Peyer's patch (tissue), 4 donors: ENCODE data around the gene CASP12.
"Not testable (repeated sequence)": the region's sequence is repeated elsewhere in the genome, so short reads cannot be mapped to it uniquely, and the experiment has no call there.

Source experiments
- CTCF ChIP-seq, 6 experiments: fragments of 450-650 bp in 4 of 6; fragments of 200-600 bp in 2 of 6; sonication (generic) in 1 of 6; IDR thresholded peaks; one replicate each; pipeline ENCODE4 v1.5.1; 2017 to 2019; ENCODE audit warnings: antibody characterized with exemption in 6 of 6, mild to moderate bottlenecking in 3 of 6, moderate library complexity in 1 of 6
- POLR2A ChIP-seq, 2 donors: fragments of 450-650 bp; IDR thresholded peaks; one replicate each; pipeline ENCODE4 v1.5.1; 2017; ENCODE audit warnings: antibody characterized with exemption in 2 of 2, mild to moderate bottlenecking in 2 of 2, moderate library complexity in 2 of 2

DNA sequence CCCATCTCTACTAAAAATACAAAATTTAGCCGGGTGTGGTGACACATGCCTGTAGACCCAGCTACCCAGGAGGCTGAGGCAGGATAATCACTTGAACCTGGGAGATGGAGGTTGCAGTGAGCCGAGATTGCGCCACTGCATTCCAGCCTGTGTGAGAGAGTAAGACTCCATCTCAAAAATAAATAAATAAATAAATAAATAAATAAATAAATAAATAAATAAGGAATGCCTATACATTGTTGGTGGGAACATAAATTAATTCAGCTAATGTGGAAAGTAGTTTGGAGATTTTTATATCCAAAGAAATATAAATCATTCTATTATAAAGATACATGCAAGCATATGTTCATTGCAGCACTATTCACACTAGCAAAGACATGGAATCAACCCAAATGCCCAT lies 35.8 kb upstream of the CASP12 start:
- TF ChIP-seq CTCF, POLR2A (IDR thresholded peaks at IDR 0.05): not testable (repeated sequence)
